SK-N-MC (cell line): ENCODE results near the gene ADAMTS10.

Experiments used
- EZH2 ChIP-seq: fragments of 200-600 bp; sonication (generic); IDR thresholded peaks from one replicate; pipeline ENCODE4 v1.6.1; 2017; ENCODE audit warnings: antibody characterized with exemption
- FOXP2 ChIP-seq: optimal IDR thresholded peaks from 2 replicates; pipeline ENCODE3; 2011; ENCODE audit warnings: mild to moderate bottlenecking, moderate library complexity; ENCODE audit not compliant: insufficient read depth; ENCODE audit errors: extremely low read length, control extremely low read depth
- POLR2AphosphoS5 ChIP-seq: IDR thresholded peaks from 2 replicates; pipeline ENCODE4 v1.6.1; 2012; ENCODE audit warnings: mild to moderate bottlenecking, low read depth, low read length, borderline replicate concordance

- TF ChIP-seq POLR2AphosphoS5 (no peak), EZH2 (no peak), FOXP2 (peak; percentile 89)
Observed at GRCh38 chr19:8638078-8638619, 27.6 kb upstream of the ADAMTS10 start.
